GM11168 (cell line): ENCODE data around the gene PTRHD1.

Experiments
- in situ Hi-C: fragments of 300-500 bp; cut with MboI; formaldehyde crosslinking; loops from one replicate; pipeline ENCODE4 v1.12.0; 2022; ENCODE audit warnings: low sequenced_read_pairs; ENCODE audit not compliant: unreplicated experiment

PTRHD1 gene

DNA sequence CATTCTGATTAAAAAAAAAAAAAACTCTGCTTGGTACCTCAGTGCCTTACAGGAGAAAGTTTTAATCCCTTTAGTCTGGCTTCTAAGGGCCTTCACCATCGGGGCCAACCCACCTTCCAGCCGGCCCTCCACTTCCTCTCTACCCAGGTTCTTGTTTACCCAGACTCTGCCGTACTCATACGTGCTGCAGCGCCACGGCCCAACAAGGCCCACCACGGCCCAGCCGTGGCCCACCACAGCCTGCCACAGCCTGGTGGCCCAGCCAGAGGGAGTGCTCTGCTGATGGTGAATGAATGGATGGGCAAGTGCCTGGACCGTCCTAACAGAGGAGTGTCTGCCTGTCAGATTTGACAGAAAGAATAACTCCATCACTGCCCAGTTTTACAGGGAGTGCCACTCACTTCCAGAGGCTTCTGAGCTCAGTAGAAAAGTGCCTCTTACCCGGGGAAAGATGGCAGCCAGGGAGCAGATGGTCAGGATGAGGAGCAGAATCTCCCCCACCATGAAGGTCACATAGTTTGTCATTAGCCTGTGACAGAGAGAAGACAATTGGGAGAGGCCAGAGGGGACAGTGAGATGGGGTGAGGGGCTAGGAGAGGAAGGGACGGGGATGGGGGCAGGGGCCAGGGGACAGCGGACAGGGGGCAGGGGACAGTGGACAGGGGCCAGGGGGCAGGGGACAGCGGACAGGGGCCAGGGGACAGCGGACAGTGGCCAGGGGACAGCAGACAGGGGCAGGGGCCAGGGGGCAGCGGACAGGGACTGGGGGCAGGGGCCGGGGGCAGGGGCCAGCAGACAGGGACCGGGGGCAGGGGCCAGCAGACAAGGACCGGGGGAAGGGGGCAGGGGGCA is 38.3 kb upstream of the PTRHD1 start:
- in situ Hi-C loops = no loop called here

DNA sequence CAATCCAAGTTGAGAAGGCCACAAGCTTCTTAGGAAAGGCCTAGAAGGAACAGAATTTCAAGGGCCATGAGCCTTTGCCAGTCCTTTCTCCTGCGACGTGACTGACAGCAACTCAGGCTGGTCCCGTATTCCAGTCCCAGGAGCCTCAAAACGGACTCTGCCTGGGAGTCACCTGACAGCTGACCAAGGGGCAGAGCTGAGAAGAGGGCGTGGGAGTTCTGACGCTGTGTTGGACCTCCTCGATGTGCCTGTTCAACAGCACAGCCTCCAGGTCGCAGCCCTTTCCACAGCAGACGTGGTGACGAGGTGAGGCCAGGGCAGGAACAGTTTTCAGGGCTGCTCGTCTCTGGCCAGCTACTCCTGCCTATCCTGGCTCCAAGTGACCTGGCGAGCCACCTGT is 37.6 kb upstream of the PTRHD1 start:
- in situ Hi-C loops = no loop called here

DNA sequence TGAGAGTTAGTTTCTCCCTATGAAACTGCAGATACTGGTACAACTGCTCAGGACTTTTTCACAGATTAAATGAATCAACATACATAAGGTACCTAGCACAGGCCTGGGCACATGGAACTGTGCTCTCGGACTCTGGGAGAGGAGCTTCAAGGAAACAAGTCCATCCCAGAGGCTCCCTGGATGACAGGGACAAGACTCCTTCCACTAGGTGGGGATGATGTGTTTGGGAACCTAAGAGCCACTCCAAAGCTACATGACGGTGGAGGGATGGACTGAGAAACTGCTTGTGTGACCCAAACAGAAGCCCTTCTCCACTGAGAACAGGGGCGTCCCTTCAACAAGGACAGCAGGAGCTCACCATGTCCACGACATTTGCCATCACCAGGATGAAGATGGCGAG is 37.2 kb upstream of the PTRHD1 start:
- in situ Hi-C loops = no loop called here

DNA sequence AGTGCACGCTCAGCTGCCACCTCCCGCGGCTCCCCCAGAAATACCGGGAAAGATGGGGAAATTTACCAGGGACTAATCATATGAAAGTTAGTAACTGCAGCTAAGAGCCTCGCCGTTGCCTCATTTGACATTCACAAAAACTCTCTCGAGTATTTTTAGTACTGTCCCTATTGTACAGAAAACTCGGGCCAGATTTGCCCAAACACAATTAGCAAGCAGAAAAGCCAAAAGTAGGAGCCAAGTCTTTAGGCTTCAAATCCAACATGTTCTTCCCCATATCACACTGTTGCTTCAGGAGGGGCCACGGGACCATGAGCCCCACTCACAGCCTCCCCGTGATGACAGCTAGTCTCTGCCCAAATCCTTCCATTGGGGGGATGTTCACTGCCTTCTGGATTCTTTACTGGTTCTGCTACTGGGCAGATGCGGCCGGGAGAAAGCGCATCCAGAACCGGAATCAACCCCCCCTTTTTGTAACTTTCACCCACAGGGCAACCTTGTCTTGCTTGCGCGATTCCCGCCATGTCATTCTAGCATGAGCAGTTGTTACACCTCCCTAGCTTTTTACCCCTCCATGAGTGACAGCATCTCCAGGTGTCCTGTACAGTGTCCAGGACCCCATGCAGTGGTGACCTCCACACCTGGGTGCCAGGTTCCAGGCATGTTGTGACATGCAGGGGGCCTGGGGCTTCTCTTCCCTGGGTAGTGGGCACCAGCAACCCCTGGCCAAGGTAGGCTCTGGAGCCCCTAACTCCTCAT is 35.2 kb upstream of the PTRHD1 start:
- in situ Hi-C loops = loop anchor here (5.0 kb wide), 1 partner anchor 406 kb away; no protein-coding TSS in a partner anchor

DNA sequence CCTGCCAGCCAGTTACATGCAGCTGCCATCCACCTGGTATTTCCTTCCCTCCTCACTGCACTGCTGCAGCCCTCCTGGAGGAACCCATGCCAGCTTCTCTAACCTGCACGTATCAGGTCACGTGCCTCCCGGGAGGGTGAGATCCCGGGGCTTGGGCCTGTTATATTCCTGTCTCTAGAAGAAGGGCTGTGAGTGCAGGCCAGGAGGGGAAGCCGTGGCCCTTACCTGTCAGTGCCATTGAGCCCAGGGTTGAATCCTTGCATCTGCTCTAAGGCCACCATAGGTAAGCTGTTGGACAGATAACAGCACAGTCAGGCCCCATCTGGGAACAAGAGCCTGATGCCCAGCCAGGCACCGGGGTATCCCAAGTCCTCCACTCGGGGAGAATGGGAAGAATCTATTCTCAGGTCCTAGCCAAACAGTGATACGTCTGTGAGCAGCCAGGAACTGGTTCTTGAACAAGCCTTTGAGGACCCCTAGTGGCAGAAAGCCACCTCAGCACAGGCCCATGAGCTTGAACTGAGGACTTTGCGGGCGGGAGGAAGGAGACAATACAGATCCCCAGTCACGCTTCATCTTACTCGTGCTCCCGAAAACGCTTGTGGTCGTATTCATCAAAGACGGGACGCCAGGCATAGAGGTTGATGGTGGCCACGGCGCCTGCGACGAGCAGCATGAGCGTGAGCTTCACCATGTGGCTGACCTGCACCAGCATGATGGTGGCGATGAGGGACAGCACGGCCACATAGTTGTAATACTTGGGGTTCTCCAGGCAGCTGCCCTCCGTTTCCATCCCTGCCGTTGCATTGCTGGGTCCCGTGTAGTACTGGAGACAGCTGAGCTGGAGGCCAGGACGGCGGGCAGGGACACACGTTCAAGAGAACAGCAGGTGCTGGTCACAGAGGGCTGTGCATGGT is 34.4 kb upstream of the PTRHD1 start:
- in situ Hi-C loops = loop anchor here (5.0 kb wide), 1 partner anchor 405 kb away; no protein-coding TSS in a partner anchor

DNA sequence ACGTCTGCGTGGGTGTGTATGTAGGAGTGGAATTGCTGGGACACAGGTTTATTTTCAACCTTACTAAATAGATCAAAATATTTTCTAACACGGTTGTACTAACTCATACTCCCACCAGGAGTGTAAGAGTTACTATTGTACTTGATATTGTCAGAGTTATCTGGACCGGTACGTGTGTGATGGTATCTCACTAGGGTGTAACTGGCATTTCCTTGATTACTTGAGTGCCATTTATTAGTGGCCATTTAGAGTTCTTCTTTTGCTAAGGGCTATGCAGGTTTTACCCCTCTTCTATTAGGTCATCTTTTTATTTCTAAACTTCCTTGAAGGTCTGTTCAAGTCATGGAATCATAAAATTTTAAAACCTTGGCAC is 33.6 kb upstream of the PTRHD1 start:
- in situ Hi-C loops = loop anchor here (5.0 kb wide), 1 partner anchor 404 kb away; no protein-coding TSS in a partner anchor

DNA sequence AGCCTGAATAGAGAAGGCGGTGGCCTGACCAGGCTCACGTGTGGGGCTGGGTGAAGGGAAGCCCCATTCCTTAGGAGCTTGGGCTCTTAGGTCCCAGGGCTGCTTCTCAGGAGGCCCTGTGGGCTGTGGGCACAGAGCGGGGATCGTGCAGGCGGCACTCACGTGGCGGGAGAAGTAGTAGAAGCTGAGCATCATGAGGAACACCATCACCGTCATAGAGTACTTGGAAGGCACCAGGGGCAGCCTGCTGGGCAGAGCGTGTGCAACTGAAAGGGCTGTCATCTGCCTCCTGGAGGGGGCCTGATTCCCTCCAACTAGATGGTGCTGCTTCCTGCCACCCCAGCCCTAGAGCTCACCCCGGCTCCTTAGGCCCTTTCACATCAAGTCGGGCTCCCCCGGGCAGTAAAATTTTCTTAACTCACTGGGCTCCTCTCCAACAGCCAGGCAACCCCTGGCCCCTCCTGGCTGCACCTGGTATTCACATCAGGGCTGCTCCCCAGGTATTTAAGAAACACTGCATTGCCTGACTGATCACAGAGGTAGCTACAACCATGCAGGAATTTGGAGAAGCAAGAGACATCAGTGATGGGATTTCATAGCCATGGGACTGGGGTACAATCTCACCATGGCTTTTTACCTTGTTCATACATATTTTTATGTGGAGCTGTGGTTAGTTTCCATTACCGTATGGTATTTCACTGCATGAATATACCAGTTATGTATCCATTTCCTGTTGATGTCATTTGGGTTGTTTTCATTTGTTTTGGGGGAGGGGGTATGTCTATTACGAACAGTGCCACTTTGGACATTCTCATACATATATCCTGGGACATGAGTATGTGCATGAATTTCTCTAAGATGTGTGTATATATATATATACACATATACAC is 32.9 kb upstream of the PTRHD1 start:
- in situ Hi-C loops = loop anchor here (5.0 kb wide), 1 partner anchor 404 kb away; no protein-coding TSS in a partner anchor

DNA sequence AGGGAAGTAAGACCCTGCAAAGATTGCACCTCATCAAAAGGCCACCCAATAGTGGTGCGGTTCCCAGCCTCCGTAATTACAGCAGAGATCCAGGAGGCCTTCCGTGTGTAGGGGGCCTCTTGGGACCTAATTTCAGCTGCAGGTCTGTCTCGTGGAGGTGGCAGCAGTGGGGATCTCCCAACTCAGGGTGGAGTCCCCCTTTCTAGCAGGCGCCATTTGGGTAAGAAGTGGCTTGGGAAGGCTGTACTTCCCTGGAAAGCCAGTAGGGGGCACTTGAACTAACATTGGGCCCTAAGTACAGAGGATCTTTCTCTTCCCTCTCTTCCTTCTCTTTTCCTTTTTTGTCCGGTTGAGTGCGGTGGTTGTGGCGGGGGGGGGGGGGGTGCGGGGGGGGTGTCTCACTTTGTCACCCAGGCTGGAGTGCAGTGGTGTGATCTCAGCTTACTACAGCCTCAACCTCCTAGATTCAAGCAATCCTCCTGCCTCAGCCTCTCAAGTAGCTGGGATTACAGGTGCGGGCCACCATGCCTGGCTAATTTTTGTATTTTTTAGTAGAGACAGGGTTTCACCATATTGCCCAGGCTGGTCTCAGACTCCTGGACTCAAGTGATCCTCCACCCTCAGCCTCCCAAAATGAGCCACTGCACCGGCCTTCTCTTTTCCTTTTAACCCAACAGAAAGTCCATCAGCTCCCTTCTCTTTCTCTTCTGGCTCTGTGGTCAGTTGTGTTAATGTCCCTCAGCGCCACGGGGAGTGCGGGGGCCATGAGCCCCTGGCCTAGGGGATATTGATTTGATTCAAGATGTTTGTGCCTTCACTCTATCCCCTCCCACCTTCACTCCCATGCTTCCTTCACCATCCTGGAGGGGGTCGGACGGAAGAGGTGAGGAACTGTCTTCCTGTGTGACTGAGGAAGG is 32.0 kb upstream of the PTRHD1 start:
- in situ Hi-C loops = loop anchor here (5.0 kb wide), 2 partner anchors 213 to 403 kb away; no protein-coding TSS in a partner anchor

DNA sequence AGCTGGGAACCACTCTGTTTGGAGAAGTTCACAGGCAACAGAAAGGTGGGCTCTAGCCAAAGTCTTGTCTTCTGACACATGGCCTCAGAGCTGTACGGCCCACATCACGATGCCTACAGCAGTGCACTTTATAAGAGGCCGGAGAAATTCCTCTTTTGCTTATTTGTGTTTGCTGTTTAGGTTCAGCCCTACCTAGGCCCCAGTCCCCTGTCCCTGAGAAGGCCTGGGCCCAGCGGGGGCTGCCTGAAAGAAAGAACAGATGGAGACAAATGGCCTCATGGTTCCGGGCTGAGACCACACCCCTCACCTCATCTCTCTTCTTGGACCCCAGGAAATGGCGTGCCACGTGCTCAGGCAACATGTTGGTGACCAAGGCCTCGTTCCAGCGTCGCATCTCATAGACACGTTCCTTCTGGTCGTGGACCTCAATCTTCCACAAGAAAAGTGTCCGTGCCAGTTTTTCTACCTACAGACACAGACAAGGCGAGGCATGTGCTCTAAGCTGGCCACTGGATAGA is 30.9 kb upstream of the PTRHD1 start:
- in situ Hi-C loops = loop anchor here (5.0 kb wide), 1 partner anchor 212 kb away; no protein-coding TSS in a partner anchor

DNA sequence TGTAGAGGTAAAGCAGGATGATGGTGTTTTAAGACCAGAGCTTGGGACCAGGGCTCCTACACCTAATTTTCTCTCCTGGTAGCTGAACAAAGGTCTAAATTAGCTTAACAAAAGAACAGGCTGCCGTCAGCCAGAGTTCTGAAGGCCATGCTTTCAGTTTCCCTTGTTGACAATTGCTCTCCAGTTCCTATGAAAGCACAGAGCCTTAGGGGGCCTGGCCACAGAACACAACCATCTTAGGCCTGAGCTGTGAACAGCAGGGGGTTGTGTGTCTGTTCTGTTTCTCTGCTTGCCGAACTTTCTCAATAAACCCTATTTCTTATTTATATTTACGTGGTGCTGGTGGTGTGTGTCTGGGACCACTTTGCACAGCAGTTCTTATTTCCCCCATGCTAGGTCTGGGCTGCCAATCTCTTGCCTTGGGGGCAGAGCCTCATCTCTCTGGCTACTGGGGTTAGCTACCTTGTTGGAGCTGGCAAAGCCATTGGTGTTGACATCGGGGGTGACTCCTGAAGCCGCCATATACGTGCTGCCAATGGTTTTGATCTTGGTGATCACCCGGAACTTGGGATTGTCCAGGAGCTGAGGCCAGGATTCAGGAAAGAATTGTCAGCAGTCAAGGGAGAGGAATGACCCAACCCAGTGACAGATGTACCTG is 29.0 kb upstream of the PTRHD1 start:
- in situ Hi-C loops = loop anchor here (5.0 kb wide), 1 partner anchor 210 kb away; no protein-coding TSS in a partner anchor

DNA sequence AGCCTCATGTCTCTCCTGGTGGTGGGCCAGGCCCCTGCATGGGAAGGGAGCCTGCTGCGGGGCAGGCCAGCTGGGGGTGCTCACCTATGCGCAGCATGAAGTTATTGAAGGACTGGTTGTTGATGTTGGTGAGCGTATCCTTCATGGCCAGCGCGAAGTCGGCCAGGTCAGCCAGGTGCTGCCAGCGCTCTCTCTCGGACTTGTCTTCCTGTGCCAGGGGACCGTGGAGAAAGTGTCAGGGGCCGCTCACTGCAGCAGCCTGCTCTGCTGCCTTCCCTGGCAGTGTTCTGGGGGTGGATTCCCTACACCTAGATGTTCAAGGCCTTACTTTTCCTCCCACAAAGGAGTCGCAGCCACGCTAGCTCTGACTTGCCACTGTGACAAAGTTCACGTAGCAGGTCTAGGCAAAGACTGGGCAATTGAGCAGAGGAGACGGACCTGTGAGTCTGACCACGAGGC is 28.3 kb upstream of the PTRHD1 start:
- in situ Hi-C loops = loop anchor here (5.0 kb wide), 1 partner anchor 209 kb away; no protein-coding TSS in a partner anchor

DNA sequence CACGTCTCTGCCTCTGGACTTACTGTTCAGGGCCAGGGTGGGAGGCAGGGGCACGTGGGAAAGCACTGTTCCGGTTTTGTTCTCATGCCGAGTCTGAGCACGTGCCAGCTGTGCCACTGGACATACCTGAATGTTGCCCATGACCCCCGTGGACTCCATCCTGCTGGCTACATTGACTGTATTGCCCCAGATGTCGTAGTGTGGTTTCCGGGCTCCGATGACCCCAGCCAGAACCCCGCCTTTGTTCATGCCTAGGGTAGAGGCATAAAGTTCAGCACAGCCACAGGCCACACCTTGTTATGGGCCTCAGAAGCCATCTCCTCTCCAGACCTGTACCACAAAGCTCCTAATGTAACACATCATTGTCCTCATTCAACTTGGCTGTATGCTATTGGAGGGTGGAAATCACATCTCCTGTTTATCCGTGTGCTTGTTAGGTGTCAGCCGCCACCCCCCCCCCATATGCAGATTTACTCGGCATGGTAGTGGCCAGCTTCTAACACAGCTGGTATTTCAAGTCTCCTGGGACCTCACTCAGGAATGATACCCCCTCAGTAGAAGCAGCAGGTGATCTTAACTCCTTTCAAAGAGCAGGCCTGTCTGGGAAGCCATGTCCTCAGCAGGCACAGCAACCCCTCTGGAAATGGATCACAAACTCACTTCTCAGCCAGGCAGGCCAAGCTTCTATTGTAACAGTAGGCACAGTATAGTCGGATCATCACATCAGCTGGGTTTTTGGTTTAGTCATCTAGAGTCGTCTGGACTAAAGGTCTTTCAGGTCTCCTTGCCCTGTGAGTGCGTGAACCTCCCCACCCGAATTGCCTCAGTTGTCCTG is 27.6 kb upstream of the PTRHD1 start:
- in situ Hi-C loops = loop anchor here (5.0 kb wide), 1 partner anchor 209 kb away; no protein-coding TSS in a partner anchor

DNA sequence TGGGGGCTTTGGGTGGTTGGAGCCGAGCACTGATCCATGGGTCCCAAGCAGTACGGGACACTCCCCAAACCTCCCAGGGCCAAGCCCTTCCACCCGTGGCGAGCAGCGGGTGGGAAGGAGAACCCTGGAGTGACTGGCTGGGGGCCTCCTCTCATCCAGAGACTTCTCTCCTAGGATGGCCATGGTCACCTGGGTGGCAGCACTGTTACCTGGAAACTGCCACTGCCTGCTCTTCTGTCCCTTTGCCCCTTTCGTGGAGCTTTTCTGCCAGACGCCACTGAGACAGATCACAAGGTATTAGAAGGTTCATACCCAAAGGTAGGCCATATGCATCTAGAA is 27.0 kb upstream of the PTRHD1 start:
- in situ Hi-C loops = loop anchor here (5.0 kb wide), 1 partner anchor 208 kb away; no protein-coding TSS in a partner anchor

DNA sequence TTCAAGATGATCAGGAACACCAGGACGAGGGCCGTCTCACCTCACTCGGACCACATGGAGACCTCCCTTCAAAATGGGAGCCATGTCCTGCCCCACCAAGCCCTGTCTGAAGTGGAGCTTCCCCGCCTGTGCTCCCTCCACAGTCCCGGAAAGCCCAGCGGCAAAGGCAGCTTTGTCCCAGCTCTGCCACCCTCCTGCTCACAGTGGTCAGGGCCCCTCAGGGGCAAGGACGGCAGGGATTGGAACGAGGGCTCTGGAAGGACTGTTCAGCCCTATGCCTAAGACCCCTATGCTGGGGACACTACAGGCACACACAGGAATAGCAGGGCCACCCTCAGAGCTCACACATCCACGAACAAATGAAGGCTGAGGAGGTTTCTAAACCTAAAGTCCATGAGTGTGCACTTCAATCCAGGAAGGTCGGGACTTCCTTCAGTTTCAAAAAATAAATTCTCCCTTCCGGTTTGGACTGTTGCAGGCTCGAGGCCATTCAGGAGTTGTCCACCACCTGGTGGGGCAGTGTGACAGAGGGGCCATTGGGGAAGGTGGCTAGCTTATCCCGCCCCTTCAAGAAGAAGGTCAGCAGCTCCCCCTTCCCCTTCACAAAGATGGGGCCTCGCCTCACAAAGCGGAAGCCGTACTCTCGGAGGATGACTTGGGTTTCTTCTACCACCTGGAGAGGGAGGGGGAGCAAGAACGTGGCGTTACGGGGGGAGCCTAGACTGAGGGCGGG is 26.4 kb upstream of the PTRHD1 start:
- in situ Hi-C loops = loop anchor here (5.0 kb wide), 1 partner anchor 207 kb away; no protein-coding TSS in a partner anchor

DNA sequence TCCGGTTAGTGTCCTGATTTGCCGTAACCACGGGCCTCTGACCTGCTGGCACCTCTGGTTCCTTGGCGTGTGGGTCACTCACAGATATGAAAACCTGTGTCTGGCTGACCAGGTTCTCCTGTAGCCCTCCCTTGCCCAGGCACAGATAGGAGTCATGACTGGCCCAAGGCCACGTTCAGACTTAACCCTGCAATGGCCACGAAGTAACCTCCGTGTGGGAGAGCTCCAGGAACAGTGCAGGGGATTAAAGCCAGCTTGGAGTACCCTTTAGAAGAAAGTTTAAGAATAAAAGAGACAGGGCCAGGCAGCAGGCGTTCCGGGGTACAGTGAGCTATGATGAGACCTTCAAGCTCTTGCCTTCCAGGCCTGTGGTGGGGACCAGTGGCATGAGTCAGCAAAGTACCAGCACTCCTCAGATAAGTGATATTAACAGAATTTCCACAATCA is 25.6 kb upstream of the PTRHD1 start:
- in situ Hi-C loops = no loop called here
